Measurements from ENCODE around the gene BMP2K. TPM values are rescaled to one million over a fixed set of nuclear protein-coding genes. Genes with fewer than 3 reads are reported as not detected.

BMP2K gene
- total RNA-seq, 2 experiments from 2014 or later: 22.6 to 25.1 TPM

- H3K4me3 Mint-ChIP-seq: no peak overlapping the region
- peaks cover 3% of the 10 kb centered on the region for H3K4me1 Mint-ChIP-seq
- no peak overlapping the region for H3K27ac Mint-ChIP-seq
- H3K9me3 Mint-ChIP-seq: no peaks in the 10 kb centered on the region
- DNase-seq (no peak), ATAC-seq (ENCODE audit: low read depth) (no peak)
- no peaks in the 10 kb centered on the region for H3K36me3 Mint-ChIP-seq
- POLR2A ChIA-PET: no interaction called here
- peaks cover 26% of the 10 kb centered on the region for H3K27me3 Mint-ChIP-seq
Measured at GRCh38 chr4:78949735-78950134, 173.6 kb downstream of the BMP2K start.

GRCh38 chr4:78951862-78952472 is 175.8 kb downstream of the BMP2K start:
- DNase-seq: no peak
- Mint-ChIP-seq H3K9me3 (no peaks in the 10 kb centered on the region), H3K27me3 (peaks cover 18% of the 10 kb centered on the region), H3K36me3 (no peaks in the 10 kb centered on the region), H3K4me1 (peaks cover 3% of the 10 kb centered on the region), H3K27ac (no peak overlapping the region), H3K4me3 (no peak overlapping the region)
- POLR2A ChIA-PET: no interaction called here
- ATAC-seq (ENCODE audit: low read depth): peak; percentile 45

GRCh38 chr4:78953231-78953630 is 177.1 kb downstream of the BMP2K start:
- no peak for ATAC-seq (ENCODE audit: low read depth)
- H3K4me1 Mint-ChIP-seq: peaks cover 3% of the 10 kb centered on the region
- DNase-seq: no peak
- POLR2A ChIA-PET: no interaction called here
- H3K27ac Mint-ChIP-seq: no peak overlapping the region
- H3K4me3 Mint-ChIP-seq: no peak overlapping the region
- H3K36me3 Mint-ChIP-seq: no peaks in the 10 kb centered on the region
- H3K9me3 Mint-ChIP-seq: no peaks in the 10 kb centered on the region
- peaks cover 8% of the 10 kb centered on the region for H3K27me3 Mint-ChIP-seq

- DNase-seq (no peak), ATAC-seq (ENCODE audit: low read depth) (no peak)
- no peak overlapping the region for H3K27ac Mint-ChIP-seq
- H3K4me1 Mint-ChIP-seq: peaks cover 3% of the 10 kb centered on the region
- POLR2A ChIA-PET: no interaction called here
- H3K27me3 Mint-ChIP-seq: peaks cover 8% of the 10 kb centered on the region
- H3K9me3 Mint-ChIP-seq: no peaks in the 10 kb centered on the region
- no peak overlapping the region for H3K4me3 Mint-ChIP-seq
- H3K36me3 Mint-ChIP-seq: no peaks in the 10 kb centered on the region
Measured at GRCh38 chr4:78953769-78954666, 177.9 kb downstream of the BMP2K start.

- Mint-ChIP-seq H3K27me3 (peaks cover 8% of the 10 kb centered on the region), H3K4me1 (peaks cover 3% of the 10 kb centered on the region), H3K36me3 (no peaks in the 10 kb centered on the region), H3K27ac (no peak overlapping the region), H3K9me3 (no peaks in the 10 kb centered on the region), H3K4me3 (no peak overlapping the region)
- POLR2A ChIA-PET: no interaction called here
- no peak for ATAC-seq (ENCODE audit: low read depth)
- DNase-seq: no peak
Measured at GRCh38 chr4:78956975-78957374, 180.8 kb downstream of the BMP2K start.

- POLR2A ChIA-PET: no interaction called here
- Mint-ChIP-seq H3K36me3 (no peaks in the 10 kb centered on the region), H3K27me3 (peaks cover 3% of the 10 kb centered on the region), H3K9me3 (no peaks in the 10 kb centered on the region), H3K27ac (no peak overlapping the region), H3K4me1 (no peaks in the 10 kb centered on the region), H3K4me3 (no peak overlapping the region)
- ATAC-seq (ENCODE audit: low read depth): no peak
- DNase-seq: no peak
Measured at GRCh38 chr4:78960926-78961325, 184.8 kb downstream of the BMP2K start.

Small RNA genes within 50 kb of the gene (microRNA-seq; reads per million reads assigned to microRNA genes)
- not detected for gene MIR5096

Other genes starting within 250 kb of the BMP2K start
- gene ANXA3, start 224.6 kb upstream of the BMP2K start, total RNA-seq: 1 to 10 TPM; 5.1 to 5.6 TPM
- gene PAQR3, start 163.1 kb downstream of the BMP2K start, total RNA-seq: 10 to 100 TPM; 14.1 to 15.2 TPM